Measurements from ENCODE around the gene ARF3. TPM values are rescaled to one million over a fixed set of nuclear protein-coding genes. Genes with fewer than 3 reads are reported as not detected.

The ARF3 gene
- total RNA-seq, 4 donors from 2014 or later = 92.7 to 177 (median 136) TPM

DNA sequence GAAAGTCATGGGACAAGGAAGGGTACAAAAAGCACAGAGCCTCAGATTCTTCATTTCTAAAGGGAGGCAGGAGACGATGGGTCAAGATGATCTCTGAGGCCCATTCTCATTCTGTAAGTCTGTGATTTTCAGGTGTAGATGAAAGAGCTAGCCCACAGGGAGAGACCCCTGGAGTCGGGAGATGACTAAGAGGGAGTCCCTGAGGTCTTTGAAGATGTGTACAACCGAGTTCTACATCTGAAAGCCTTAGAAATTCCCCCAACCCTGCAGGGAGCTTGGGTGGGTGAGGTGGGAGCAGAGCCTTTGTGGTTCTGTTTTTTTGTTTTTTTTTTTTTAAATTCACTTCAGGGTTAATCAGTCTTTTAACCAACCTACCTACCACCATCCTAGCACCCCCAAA is 11.2 kb upstream of the ARF3 start:
- Histone ChIP-seq H3K9me3 (no peaks in the 10 kb centered on the region), H3K27me3 (peaks cover 25% of the 10 kb centered on the region), H3K4me3 (replicated peaks in 1 of 3) (no peak overlapping the region), H3K36me3 (no peaks in the 10 kb centered on the region), H3K4me1 (peaks cover 21 to 23% of the 10 kb centered on the region in 2 donors), H3K27ac (no peak overlapping the region)
- TF ChIP-seq POLR2A (IDR thresholded peaks at IDR 0.05) = no peak
- TF ChIP-seq, protein P1, sequence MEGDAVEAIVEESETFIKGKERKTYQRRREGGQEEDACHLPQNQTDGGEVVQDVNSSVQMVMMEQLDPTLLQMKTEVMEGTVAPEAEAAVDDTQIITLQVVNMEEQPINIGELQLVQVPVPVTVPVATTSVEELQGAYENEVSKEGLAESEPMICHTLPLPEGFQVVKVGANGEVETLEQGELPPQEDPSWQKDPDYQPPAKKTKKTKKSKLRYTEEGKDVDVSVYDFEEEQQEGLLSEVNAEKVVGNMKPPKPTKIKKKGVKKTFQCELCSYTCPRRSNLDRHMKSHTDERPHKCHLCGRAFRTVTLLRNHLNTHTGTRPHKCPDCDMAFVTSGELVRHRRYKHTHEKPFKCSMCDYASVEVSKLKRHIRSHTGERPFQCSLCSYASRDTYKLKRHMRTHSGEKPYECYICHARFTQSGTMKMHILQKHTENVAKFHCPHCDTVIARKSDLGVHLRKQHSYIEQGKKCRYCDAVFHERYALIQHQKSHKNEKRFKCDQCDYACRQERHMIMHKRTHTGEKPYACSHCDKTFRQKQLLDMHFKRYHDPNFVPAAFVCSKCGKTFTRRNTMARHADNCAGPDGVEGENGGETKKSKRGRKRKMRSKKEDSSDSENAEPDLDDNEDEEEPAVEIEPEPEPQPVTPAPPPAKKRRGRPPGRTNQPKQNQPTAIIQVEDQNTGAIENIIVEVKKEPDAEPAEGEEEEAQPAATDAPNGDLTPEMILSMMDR (IDR thresholded peaks at IDR 0.05) = no peak
- DNase-seq = no peak
- 87 to 95% methylated on average over 3 of the region's 3 CpGs for WGBS, 2 donors
- intact Hi-C loops (cut with DNase I) = no loop called here

DNA sequence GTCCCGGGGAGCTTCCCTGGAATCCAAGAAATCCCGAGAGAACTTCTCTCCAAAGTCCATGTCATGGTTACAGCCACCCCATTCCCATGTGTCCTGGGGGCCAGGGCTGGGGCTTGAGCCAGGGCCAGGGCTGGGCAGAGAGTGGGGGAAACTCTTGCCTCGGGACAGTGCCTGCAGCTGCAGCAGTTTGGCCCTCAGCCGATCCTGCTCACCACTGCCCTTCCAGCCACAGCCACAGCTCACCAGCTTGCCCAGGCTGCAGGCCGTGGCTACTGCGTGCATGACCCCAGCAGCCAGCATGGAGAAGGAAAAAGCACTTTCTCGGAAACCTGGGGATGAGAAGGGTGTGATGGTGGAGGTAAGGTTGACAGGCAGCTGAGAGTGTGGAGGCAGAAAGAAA is 10.7 kb upstream of the ARF3 start:
- TF ChIP-seq, protein P1 (IDR thresholded peaks at IDR 0.05) = no peak
- no peak for TF ChIP-seq POLR2A (IDR thresholded peaks at IDR 0.05)
- intact Hi-C loops (cut with DNase I) = no loop called here
- H3K4me1 ChIP-seq = peaks cover 21 to 23% of the 10 kb centered on the region in 2 donors
- H3K27ac ChIP-seq = no peak overlapping the region
- peaks cover 25% of the 10 kb centered on the region for H3K27me3 ChIP-seq
- no peaks in the 10 kb centered on the region for H3K9me3 ChIP-seq
- no peaks in the 10 kb centered on the region for H3K36me3 ChIP-seq
- WGBS, 2 donors = 78 to 81% methylated on average over 7 of the region's 7 CpGs
- no peak overlapping the region for H3K4me3 ChIP-seq (replicated peaks in 1 of 3)
- no peak for DNase-seq

DNA sequence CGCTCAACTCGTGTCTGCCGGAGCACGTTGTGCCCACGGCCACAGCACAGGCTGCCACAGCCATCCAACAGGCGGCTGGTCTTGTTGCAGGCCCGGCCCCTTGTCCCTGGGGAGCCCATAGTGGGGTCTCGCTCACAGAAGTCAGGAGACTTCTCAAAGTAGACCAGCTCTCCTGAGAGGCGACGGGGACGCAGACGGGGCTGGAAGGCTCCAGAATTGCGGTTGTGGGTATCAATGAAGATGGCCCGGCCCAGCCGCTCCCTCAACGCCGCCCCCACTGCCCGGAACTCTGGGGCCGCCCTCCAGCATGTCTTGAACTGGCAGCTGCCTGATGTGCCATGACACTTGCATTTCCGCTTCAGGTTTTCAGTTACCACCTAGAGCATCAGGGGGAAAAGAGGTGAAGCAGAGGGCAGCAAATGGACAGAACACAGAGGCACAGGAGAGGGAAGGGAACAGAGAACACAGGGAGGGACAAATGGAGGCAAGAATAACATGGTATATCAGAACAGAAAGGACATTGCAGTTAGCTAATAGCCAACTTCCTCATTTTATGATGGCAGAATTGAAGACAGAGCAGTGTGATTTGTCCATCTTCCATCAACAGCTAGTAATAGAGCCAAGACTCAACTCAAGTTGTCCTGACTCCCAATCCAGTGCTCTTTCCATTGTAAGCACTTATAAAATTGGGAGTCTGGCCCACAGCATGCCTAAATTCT is 9.0 kb upstream of the ARF3 start:
- TF ChIP-seq, protein P1 (IDR thresholded peaks at IDR 0.05) = no peak
- TF ChIP-seq POLR2A (IDR thresholded peaks at IDR 0.05) = no peak
- H3K27ac ChIP-seq = no peak overlapping the region
- H3K27me3 ChIP-seq = peaks cover 20% of the 10 kb centered on the region
- H3K4me1 ChIP-seq = peaks cover 14 to 17% of the 10 kb centered on the region in 2 donors
- DNase-seq = no peak
- H3K9me3 ChIP-seq = no peaks in the 10 kb centered on the region
- no peak overlapping the region for H3K4me3 ChIP-seq (replicated peaks in 1 of 3)
- intact Hi-C loops (cut with DNase I) = no loop called here
- no peaks in the 10 kb centered on the region for H3K36me3 ChIP-seq
- 51 to 63% methylated on average over 12 to 14 of the region's 20 CpGs for WGBS, 2 donors

DNA sequence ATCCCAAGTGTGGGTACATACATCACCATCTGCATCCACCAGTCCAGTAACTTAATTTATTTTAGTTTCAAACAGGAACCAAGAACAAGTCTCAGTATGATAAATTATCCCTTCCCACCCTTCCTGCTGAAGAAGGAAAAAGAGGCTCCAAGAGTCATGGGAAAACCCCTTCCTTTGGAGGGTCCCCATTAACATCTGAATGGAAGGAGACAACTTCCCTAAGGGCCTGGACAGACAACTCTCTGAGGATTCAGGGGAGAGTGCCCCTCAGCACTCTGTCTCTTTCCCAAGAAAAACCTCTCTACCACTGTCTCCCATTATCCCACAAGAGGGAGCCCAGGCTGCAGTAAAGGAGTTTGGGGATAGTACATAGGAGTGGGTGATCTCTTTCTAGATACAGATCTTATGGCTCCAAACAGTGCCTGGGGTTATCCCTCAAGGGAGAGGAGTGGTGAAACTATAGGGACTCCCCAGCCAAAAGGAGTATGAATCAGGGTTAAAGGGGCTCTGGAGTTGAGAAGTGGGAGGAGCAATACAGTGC is 8.1 kb upstream of the ARF3 start:
- no peaks in the 10 kb centered on the region for H3K9me3 ChIP-seq
- no peak overlapping the region for H3K27ac ChIP-seq
- intact Hi-C loops (cut with DNase I) = no loop called here
- no peak for DNase-seq
- TF ChIP-seq, protein P1 (IDR thresholded peaks at IDR 0.05) = no peak
- no peak for TF ChIP-seq POLR2A (IDR thresholded peaks at IDR 0.05)
- peaks cover 11% of the 10 kb centered on the region for H3K27me3 ChIP-seq
- H3K36me3 ChIP-seq = no peaks in the 10 kb centered on the region
- no peak overlapping the region for H3K4me3 ChIP-seq (replicated peaks in 1 of 3)
- H3K4me1 ChIP-seq = peaks cover 9 to 10% of the 10 kb centered on the region in 2 donors

DNA sequence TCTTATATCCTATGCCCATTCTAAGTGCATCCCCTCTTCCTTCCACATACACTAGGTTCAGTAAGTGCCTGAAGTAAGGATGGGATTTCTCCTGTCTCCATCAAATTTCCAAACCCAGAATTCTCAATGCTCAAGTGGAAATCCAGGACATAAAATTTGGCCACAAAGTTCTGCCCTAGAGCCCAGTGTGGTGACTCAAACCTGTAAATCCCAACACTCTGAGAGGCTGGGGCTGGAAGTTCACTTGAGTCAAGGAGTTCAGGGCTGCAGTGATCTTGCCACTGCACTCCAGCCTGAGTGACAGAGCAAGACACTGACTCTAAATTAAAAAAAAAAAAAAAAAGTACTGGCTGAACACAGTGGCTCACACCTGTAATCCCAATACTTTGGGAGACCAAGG is 4.5 kb upstream of the ARF3 start:
- H3K27ac ChIP-seq = no peak overlapping the region
- H3K36me3 ChIP-seq = no peaks in the 10 kb centered on the region
- H3K4me3 ChIP-seq (replicated peaks in 1 of 3) = no peak overlapping the region
- no peaks in the 10 kb centered on the region for H3K9me3 ChIP-seq
- no peak for TF ChIP-seq POLR2A (IDR thresholded peaks at IDR 0.05)
- TF ChIP-seq, protein P1 (IDR thresholded peaks at IDR 0.05) = no peak
- no peak for DNase-seq
- H3K27me3 ChIP-seq = no peaks in the 10 kb centered on the region
- intact Hi-C loops (cut with DNase I) = no loop called here
- peaks cover 0 to 5% of the 10 kb centered on the region in 2 donors for H3K4me1 ChIP-seq
